WTC11 (cell line): Measurements from ENCODE around the gene DUSP1. TPM values are rescaled to one million over a fixed set of nuclear protein-coding genes. Genes with fewer than 3 reads are reported as not detected.
A peak's percentile ranks its signal among the peaks of the same experiment; 100 is the strongest.

ENCODE experiments used
- ATAC-seq: fragments of 200-7000 bp; cut with Tn5 transposase; 2 replicates; pipeline ENCODE4 v1.10.0; 2021; ENCODE audit warnings: mild to moderate bottlenecking, moderate library complexity
- CTCF ChIA-PET: fragments of 300-600 bp; sonication (Branson Sonifier 250); formaldehyde crosslinking; loops from one replicate; lab custom pipeline; 2021; ENCODE audit warnings: antibody characterized with exemption; lab: Charles Lee
- POLR2A ChIA-PET: fragments of 350-600 bp; sonication (Branson Sonifier 250); formaldehyde crosslinking; loops from one replicate; lab custom pipeline; 2021; ENCODE audit warnings: antibody characterized with exemption; lab: Charles Lee
- DNase-seq: peaks from one replicate; pipeline ENCODE4 v3.0.0; 2021; ENCODE audit warnings: low spot score
- H3K27ac Mint-ChIP-seq: 2 replicates; pipeline ENCODE4 v1.8.0; 2021; ENCODE audit warnings: mixed read lengths
- H3K27me3 Mint-ChIP-seq: 2 replicates; pipeline ENCODE4 v1.8.0; 2021; ENCODE audit warnings: low read depth, mild to moderate bottlenecking, moderate library complexity, mixed read lengths
- H3K36me3 Mint-ChIP-seq: 2 replicates; pipeline ENCODE4 v1.8.0; 2021; ENCODE audit warnings: mixed read lengths
- H3K4me1 Mint-ChIP-seq: 2 replicates; pipeline ENCODE4 v1.8.0; 2022; ENCODE audit warnings: mixed read lengths
- H3K4me3 Mint-ChIP-seq: 2 replicates; pipeline ENCODE4 v1.8.0; 2021; ENCODE audit warnings: mild to moderate bottlenecking, moderate library complexity, mixed read lengths
- H3K9me3 Mint-ChIP-seq: 2 replicates; pipeline ENCODE4 v1.8.0; 2021; ENCODE audit warnings: mixed read lengths
- CREB1 ChIP-seq: sonication (generic); formaldehyde crosslinking; IDR thresholded peaks from 2 replicates; pipeline ENCODE4 v1.8.0; 2023; ENCODE audit warnings: mild to moderate bottlenecking, missing genetic modification reagents
- CREM ChIP-seq: sonication (generic); formaldehyde crosslinking; IDR thresholded peaks from 2 replicates; pipeline ENCODE4 v1.8.1; 2022; ENCODE audit warnings: mild to moderate bottlenecking, missing genetic modification reagents, moderate library complexity
- EMX1 ChIP-seq: fragments of 250-450 bp; sonication (Bioruptor Pico); IDR thresholded peaks from 2 replicates; pipeline ENCODE4 v1.8.0; 2021; ENCODE audit warnings: mild to moderate bottlenecking
- ETV6 ChIP-seq: sonication (generic); formaldehyde crosslinking; IDR thresholded peaks from 2 replicates; pipeline ENCODE4 v1.8.1; 2022; ENCODE audit warnings: mild to moderate bottlenecking, missing genetic modification reagents
- GTF2I ChIP-seq: fragments of 250-450 bp; sonication (Bioruptor Pico); conservative IDR thresholded peaks from 2 replicates; pipeline ENCODE4 v1.4.0; 2021; ENCODE audit warnings: mild to moderate bottlenecking
- JUN ChIP-seq: sonication (generic); formaldehyde crosslinking; IDR thresholded peaks from 2 replicates; pipeline ENCODE4 v1.8.0; 2023; ENCODE audit warnings: mild to moderate bottlenecking, missing genetic modification reagents
- OVOL2 ChIP-seq: fragments of 250-450 bp; sonication (Bioruptor Pico); IDR thresholded peaks from 2 replicates; pipeline ENCODE4 v1.9.0; 2021; ENCODE audit warnings: mild to moderate bottlenecking, borderline replicate concordance
- SOX15 ChIP-seq: fragments of 250-450 bp; sonication (Bioruptor Pico); IDR thresholded peaks from 2 replicates; pipeline ENCODE4 v1.9.0; 2021; ENCODE audit warnings: mild to moderate bottlenecking
- SP1 ChIP-seq: sonication (generic); formaldehyde crosslinking; conservative IDR thresholded peaks from 2 replicates; pipeline ENCODE4 v1.8.1; 2022; ENCODE audit warnings: missing genetic modification reagents
- ZNF121 ChIP-seq: sonication (generic); formaldehyde crosslinking; IDR thresholded peaks from 2 replicates; pipeline ENCODE4 v1.8.0; 2023; ENCODE audit warnings: missing genetic modification reagents
- ZNF138 ChIP-seq: sonication (generic); formaldehyde crosslinking; conservative IDR thresholded peaks from 2 replicates; pipeline ENCODE4 v1.8.1; 2022; ENCODE audit warnings: mild to moderate bottlenecking, moderate library complexity, missing genetic modification reagents
- total RNA-seq: library from RNA; stranded (reverse); gene quantifications from 3 replicates; pipeline ENCODE4 v1.2.3, GENCODE V29; 2021
- TF ChIP-seq, protein P1 (sequence below): fragments of 250-450 bp; sonication (Bioruptor Pico); IDR thresholded peaks from 2 replicates; pipeline ENCODE4 v1.9.0; 2021; ENCODE audit warnings: mild to moderate bottlenecking
- TF ChIP-seq, protein P2 (sequence below): sonication (generic); formaldehyde crosslinking; IDR thresholded peaks from 2 replicates; pipeline ENCODE4 v1.8.1; 2022; ENCODE audit warnings: low read depth, missing genetic modification reagents, borderline replicate concordance
- TF ChIP-seq, protein P3 (sequence below): sonication (generic); formaldehyde crosslinking; IDR thresholded peaks from 2 replicates; pipeline ENCODE4 v1.8.0; 2022; ENCODE audit warnings: mild to moderate bottlenecking, missing genetic modification reagents
- TF ChIP-seq, protein P4 (sequence below): fragments of 250-450 bp; sonication (Bioruptor Pico); IDR thresholded peaks from 2 replicates; pipeline ENCODE4 v1.8.0; 2021; ENCODE audit warnings: mild to moderate bottlenecking

Gene DUSP1
- total RNA-seq, 1 experiment from 2014 or later, result 9.5 TPM

DNA sequence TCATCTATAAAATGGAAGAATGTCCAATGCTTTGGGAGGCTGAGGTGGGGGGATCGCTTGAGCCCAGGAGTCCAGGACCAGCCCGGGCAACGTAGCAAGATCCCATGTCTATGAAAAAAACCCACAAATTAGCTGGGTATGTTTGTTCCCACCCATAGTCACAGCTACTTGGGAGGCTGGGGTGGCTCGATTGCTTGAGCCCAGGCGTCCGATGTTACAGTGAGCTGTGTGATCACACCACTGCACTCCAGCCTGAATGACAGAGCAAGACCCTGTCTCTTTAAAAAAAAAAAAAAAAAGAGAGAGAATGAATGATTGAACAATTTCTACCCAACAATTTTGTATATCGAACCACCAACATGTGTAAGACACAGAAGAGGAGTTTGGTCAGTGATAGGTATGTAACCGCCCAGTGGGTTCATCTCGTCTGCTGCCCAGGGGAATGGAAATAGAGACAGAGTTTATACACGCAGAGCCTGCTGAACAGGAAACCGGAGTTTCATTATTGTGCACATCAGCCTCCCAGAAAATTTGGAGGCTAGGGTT is 36.8 kb upstream of the DUSP1 start:
- DNase-seq (no peak), ATAC-seq (no peak)
- Mint-ChIP-seq H3K36me3 (no peaks in the 10 kb centered on the region), H3K4me3 (0 out of 2 replicates have a peak overlapping the region, but pooled peaks have one; percentile 19), H3K27me3 (peaks cover 18% of the 10 kb centered on the region), H3K9me3 (peaks cover 3% of the 10 kb centered on the region), H3K4me1 (peaks cover 9% of the 10 kb centered on the region), H3K27ac (no peak overlapping the region)
- CTCF ChIA-PET, result interaction anchor here (0.6 to 1.6 kb wide), 4 partner anchors 14 to 131 kb away, joined by 3 to 8 read pairs (median 6); partner anchors contain the start of gene DUSP1
- POLR2A ChIA-PET, result interaction anchor here (0.6 kb wide), 1 partner anchor 8 kb away, joined by 3 read pairs; no protein-coding TSS in a partner anchor
- no peak for TF ChIP-seq CREM (CRISPR knock-in tag)
- peak; percentile 52; the same call in 1 of the 2 replicates for TF ChIP-seq ZNF121 (CRISPR knock-in tag)

DNA sequence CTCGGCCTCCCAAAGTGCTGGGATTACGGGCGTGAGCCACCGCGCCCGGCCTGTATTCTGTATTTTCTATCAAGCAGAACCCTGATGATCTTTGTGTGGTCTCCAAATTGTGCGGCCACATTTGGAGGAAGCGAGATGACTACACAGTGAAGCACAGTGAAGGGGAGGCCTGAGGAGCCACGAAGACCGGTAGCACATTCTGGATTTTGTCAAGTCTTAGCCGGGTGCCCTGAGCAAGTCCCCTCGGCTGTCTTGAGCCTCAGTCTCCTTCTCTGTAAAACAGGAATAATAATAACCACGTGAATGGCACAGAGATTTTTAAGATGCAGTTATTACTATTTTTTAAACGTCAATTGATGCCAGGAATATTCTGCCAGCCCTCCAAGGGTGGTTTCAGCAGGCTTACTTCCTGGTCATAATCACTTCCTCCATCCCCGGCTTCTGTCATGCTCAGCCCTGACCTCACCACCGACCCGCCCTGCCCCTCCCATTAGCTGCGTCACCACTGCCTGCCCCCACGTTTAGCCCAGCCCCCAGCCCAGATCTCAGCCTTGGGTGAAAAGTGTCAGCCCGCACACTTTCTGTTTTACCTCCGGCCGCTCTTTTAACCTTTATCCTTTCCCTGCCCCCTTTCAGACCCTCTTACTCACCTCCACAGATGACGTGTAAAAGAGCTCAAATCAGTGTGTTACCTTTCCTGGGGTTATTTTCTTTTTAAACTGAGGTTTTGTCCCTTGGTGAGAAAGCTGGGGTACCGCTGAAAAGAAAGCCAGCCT is 36.1 kb upstream of the DUSP1 start:
- Mint-ChIP-seq H3K9me3 (peaks cover 3% of the 10 kb centered on the region), H3K4me1 (peaks cover 9% of the 10 kb centered on the region), H3K27me3 (peaks cover 18% of the 10 kb centered on the region), H3K36me3 (no peaks in the 10 kb centered on the region), H3K4me3 (peak overlapping the region; percentile 19; the same call in 1 of the 2 replicates), H3K27ac (no peak overlapping the region)
- peak; percentile 73 for DNase-seq
- ChIA-PET CTCF (interaction anchor here (0.6 to 1.6 kb wide), 5 partner anchors 15 to 132 kb away, joined by 3 to 8 read pairs (median 4); partner anchors contain the start of gene DUSP1), POLR2A (interaction anchor here (0.6 kb wide), 1 partner anchor 9 kb away, joined by 3 read pairs; no protein-coding TSS in a partner anchor)
- ATAC-seq, result peak; percentile 98
- TF ChIP-seq, protein P1, sequence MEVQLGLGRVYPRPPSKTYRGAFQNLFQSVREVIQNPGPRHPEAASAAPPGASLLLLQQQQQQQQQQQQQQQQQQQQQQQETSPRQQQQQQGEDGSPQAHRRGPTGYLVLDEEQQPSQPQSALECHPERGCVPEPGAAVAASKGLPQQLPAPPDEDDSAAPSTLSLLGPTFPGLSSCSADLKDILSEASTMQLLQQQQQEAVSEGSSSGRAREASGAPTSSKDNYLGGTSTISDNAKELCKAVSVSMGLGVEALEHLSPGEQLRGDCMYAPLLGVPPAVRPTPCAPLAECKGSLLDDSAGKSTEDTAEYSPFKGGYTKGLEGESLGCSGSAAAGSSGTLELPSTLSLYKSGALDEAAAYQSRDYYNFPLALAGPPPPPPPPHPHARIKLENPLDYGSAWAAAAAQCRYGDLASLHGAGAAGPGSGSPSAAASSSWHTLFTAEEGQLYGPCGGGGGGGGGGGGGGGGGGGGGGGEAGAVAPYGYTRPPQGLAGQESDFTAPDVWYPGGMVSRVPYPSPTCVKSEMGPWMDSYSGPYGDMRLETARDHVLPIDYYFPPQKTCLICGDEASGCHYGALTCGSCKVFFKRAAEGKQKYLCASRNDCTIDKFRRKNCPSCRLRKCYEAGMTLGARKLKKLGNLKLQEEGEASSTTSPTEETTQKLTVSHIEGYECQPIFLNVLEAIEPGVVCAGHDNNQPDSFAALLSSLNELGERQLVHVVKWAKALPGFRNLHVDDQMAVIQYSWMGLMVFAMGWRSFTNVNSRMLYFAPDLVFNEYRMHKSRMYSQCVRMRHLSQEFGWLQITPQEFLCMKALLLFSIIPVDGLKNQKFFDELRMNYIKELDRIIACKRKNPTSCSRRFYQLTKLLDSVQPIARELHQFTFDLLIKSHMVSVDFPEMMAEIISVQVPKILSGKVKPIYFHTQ (CRISPR knock-in tag), result no peak
- TF ChIP-seq GTF2I (CRISPR knock-in tag) (no peak), SP1 (CRISPR knock-in tag) (0 out of 2 replicates have a peak, but pooled peaks have one; percentile 29)

DNA sequence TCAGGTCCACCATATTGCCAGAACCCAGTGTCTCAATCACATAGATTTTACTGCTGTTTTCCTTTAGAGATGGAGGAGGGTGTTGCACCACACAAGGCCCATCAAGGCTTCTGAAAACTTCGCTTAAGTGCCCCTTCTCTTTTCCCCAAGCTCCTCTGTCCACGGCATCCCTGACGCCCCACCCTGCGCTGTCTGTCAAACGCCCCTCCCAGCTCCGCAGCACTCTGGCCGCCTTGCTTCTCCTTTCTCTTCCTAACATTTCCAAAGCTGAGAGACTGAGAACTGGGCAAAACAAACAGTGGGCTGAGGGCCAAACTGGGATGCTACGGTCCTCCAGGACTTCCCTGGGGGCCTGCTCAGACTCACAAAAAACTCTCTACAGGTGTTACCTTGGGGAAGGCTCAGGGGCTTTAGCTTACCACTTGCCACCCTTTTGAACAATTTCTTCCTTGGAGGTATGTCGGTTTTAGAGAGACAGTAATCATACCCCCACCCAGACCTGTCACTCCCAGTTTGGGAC is 34.8 kb upstream of the DUSP1 start:
- Mint-ChIP-seq H3K4me3 (no peak overlapping the region), H3K9me3 (peaks cover 3% of the 10 kb centered on the region), H3K36me3 (no peaks in the 10 kb centered on the region), H3K27ac (no peak overlapping the region), H3K27me3 (peaks cover 15% of the 10 kb centered on the region), H3K4me1 (peaks cover 9% of the 10 kb centered on the region)
- TF ChIP-seq, protein P2, sequence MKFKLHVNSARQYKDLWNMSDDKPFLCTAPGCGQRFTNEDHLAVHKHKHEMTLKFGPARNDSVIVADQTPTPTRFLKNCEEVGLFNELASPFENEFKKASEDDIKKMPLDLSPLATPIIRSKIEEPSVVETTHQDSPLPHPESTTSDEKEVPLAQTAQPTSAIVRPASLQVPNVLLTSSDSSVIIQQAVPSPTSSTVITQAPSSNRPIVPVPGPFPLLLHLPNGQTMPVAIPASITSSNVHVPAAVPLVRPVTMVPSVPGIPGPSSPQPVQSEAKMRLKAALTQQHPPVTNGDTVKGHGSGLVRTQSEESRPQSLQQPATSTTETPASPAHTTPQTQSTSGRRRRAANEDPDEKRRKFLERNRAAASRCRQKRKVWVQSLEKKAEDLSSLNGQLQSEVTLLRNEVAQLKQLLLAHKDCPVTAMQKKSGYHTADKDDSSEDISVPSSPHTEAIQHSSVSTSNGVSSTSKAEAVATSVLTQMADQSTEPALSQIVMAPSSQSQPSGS, result no peak
- TF ChIP-seq EMX1, result no peak
- no peak for TF ChIP-seq CREB1
- no peak for TF ChIP-seq SOX15 (CRISPR knock-in tag)
- no peak for TF ChIP-seq OVOL2
- no peak for TF ChIP-seq JUN (CRISPR knock-in tag)
- TF ChIP-seq, protein P3, sequence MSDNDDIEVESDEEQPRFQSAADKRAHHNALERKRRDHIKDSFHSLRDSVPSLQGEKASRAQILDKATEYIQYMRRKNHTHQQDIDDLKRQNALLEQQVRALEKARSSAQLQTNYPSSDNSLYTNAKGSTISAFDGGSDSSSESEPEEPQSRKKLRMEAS (CRISPR knock-in tag), result no peak
- TF ChIP-seq, protein P1 (CRISPR knock-in tag), result no peak
- no peak for TF ChIP-seq ZNF138
- no peak for TF ChIP-seq ETV6 (CRISPR knock-in tag)
- TF ChIP-seq, protein P4, sequence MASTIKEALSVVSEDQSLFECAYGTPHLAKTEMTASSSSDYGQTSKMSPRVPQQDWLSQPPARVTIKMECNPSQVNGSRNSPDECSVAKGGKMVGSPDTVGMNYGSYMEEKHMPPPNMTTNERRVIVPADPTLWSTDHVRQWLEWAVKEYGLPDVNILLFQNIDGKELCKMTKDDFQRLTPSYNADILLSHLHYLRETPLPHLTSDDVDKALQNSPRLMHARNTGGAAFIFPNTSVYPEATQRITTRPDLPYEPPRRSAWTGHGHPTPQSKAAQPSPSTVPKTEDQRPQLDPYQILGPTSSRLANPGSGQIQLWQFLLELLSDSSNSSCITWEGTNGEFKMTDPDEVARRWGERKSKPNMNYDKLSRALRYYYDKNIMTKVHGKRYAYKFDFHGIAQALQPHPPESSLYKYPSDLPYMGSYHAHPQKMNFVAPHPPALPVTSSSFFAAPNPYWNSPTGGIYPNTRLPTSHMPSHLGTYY (CRISPR knock-in tag), result no peak
- CTCF ChIA-PET, result interaction anchor here (0.7 to 1.1 kb wide), 2 partner anchors 90 to 127 kb away, joined by 3 read pairs; no protein-coding TSS in a partner anchor
- no peak for DNase-seq
- ATAC-seq, result no peak
- POLR2A ChIA-PET, result no interaction called here
